HFFc6 (cell line): ENCODE results near the gene TMEM183A. TPM values are rescaled to one million over a fixed set of nuclear protein-coding genes. Genes with fewer than 3 reads are reported as not detected.

Experiments
- DNase-seq: peaks from one replicate; pipeline ENCODE4 v3.0.0-alpha.2; 2018
- H3K27ac Mint-ChIP-seq: 2 replicates; pipeline ENCODE4 v1.8.0; 2020; ENCODE audit warnings: mild to moderate bottlenecking, mixed read lengths
- H3K27me3 Mint-ChIP-seq: 2 replicates; pipeline ENCODE4 v1.8.0; 2021; ENCODE audit warnings: mild to moderate bottlenecking, moderate library complexity, mixed read lengths; ENCODE audit not compliant: insufficient read depth
- H3K36me3 Mint-ChIP-seq: 2 replicates; pipeline ENCODE4 v1.8.0; 2021; ENCODE audit warnings: low read depth, mixed read lengths
- H3K4me1 Mint-ChIP-seq: 2 replicates; pipeline ENCODE4 v1.8.0; 2020; ENCODE audit warnings: low read depth, mixed read lengths
- H3K4me3 Mint-ChIP-seq: 2 replicates; pipeline ENCODE4 v1.8.0; 2020; ENCODE audit warnings: mild to moderate bottlenecking, moderate library complexity, mixed read lengths
- H3K9me3 Mint-ChIP-seq: 2 replicates; pipeline ENCODE4 v1.8.0; 2020; ENCODE audit warnings: mild to moderate bottlenecking, mixed read lengths
- total RNA-seq, 6 experiments: library from RNA; stranded (reverse); fragmentation: NEBNext Ultra II Directional; extraction: Animal tissue kit (Norgen Biotek cat#: 25700); gene quantifications; 2 replicates in 1 of 6; 3 replicates in 5 of 6; pipeline ENCODE4 v1.2.3, GENCODE V29; 2021
- TF ChIP-seq, protein P1 (sequence below): fragments of 200-600 bp; sonication (generic); IDR thresholded peaks from 2 replicates; pipeline ENCODE4 v1.5.0; 2021; ENCODE audit warnings: antibody characterized with exemption, mild to moderate bottlenecking

TMEM183A gene
- total RNA-seq, 6 experiments from 2014 or later: 38.6 to 50.6 (median 45.1) TPM

DNA sequence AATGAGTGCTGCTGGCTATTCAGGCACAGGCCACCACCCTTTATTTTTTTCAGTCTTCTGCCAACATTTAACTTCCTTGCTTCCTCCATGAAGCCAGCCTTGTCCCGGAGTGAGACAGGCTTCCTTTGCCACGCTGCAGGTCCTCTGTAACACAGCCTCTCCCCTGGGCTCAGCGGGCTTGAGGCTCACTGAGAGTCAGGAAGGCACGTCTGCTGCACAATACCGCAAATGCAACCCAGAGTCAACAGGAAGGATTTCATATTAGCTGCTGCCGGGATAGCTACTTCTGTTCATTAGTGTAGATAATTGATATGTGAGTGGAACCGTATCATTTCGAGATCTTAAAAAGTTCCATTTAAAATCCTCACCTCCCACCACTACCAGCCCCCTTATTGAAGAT lies 56.1 kb downstream of the TMEM183A start:
- no peak overlapping the region for H3K27ac Mint-ChIP-seq
- H3K4me3 Mint-ChIP-seq: no peak overlapping the region
- H3K4me1 Mint-ChIP-seq: peaks cover 5% of the 10 kb centered on the region
- H3K9me3 Mint-ChIP-seq: no peaks in the 10 kb centered on the region
- H3K27me3 Mint-ChIP-seq: peaks cover 53% of the 10 kb centered on the region
- no peak for DNase-seq
- TF ChIP-seq, protein P1, sequence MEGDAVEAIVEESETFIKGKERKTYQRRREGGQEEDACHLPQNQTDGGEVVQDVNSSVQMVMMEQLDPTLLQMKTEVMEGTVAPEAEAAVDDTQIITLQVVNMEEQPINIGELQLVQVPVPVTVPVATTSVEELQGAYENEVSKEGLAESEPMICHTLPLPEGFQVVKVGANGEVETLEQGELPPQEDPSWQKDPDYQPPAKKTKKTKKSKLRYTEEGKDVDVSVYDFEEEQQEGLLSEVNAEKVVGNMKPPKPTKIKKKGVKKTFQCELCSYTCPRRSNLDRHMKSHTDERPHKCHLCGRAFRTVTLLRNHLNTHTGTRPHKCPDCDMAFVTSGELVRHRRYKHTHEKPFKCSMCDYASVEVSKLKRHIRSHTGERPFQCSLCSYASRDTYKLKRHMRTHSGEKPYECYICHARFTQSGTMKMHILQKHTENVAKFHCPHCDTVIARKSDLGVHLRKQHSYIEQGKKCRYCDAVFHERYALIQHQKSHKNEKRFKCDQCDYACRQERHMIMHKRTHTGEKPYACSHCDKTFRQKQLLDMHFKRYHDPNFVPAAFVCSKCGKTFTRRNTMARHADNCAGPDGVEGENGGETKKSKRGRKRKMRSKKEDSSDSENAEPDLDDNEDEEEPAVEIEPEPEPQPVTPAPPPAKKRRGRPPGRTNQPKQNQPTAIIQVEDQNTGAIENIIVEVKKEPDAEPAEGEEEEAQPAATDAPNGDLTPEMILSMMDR: no peak
- H3K36me3 Mint-ChIP-seq: no peaks in the 10 kb centered on the region

DNA sequence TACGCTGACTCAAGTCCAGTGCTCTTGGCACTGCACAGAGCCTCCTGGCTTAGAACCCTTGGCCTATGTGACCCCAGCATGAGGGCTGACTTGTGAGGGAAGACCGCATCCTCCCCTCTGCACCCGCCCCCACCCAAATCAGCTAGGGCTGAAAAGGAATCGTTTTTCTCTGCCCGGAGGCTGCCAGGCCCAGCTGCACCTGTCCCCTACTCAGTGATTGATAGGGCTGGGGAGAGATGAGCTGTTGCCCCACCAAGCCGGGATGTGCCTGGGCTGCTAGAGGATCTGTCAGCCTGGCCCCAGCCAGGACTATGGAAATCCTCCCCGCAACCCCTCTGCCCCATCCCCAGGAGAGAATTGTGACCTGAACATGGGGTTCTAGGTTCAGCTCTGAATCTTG lies 58.0 kb downstream of the TMEM183A start:
- no peak for DNase-seq
- Mint-ChIP-seq H3K27ac (no peak overlapping the region), H3K9me3 (no peaks in the 10 kb centered on the region), H3K27me3 (peaks cover 49% of the 10 kb centered on the region), H3K4me3 (no peak overlapping the region), H3K4me1 (no peaks in the 10 kb centered on the region), H3K36me3 (no peaks in the 10 kb centered on the region)
- TF ChIP-seq, protein P1: no peak

DNA sequence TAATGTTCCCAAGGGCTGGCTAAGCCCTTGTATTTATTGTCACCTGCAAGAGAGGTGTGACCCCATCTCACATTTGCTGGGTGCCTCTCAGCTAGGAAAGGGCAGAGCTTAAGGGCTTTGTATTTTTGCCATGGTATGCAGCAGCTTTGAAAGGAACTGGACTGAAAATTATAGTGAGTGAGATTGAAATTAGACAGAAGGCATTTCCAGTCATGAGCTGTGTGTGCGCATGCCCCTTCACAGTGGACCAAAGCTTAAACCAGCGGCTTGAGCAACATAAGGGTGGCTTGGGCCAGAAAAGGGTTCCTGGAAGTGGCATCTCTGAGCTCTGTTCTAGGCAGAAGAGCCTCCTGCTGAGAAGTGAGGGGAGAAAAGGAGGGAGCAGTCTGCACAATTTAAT lies 58.8 kb downstream of the TMEM183A start:
- Mint-ChIP-seq H3K27ac (no peak overlapping the region), H3K9me3 (no peaks in the 10 kb centered on the region), H3K36me3 (no peaks in the 10 kb centered on the region), H3K27me3 (peaks cover 47% of the 10 kb centered on the region), H3K4me3 (no peak overlapping the region), H3K4me1 (no peaks in the 10 kb centered on the region)
- TF ChIP-seq, protein P1: no peak
- no peak for DNase-seq

DNA sequence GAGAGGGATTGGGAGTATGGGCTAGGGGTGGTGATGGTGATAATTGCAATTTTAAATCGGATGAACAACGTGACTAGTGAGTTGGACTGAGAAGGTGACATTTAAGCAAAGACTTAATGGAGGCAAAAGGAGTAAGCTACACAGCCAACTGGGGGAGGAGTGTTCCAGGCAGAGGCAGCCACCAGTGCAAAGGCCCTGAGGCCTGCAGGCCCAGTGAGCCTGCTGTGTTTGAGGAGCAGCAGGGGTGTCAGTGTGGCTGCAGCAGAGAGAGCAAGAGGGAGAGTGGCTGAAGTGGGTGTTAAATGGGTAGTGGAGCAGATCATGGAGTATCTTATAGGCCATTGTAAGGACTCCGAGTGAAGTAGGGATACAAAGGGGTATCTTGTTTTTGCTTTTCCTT lies 59.8 kb downstream of the TMEM183A start:
- H3K9me3 Mint-ChIP-seq: no peaks in the 10 kb centered on the region

DNA sequence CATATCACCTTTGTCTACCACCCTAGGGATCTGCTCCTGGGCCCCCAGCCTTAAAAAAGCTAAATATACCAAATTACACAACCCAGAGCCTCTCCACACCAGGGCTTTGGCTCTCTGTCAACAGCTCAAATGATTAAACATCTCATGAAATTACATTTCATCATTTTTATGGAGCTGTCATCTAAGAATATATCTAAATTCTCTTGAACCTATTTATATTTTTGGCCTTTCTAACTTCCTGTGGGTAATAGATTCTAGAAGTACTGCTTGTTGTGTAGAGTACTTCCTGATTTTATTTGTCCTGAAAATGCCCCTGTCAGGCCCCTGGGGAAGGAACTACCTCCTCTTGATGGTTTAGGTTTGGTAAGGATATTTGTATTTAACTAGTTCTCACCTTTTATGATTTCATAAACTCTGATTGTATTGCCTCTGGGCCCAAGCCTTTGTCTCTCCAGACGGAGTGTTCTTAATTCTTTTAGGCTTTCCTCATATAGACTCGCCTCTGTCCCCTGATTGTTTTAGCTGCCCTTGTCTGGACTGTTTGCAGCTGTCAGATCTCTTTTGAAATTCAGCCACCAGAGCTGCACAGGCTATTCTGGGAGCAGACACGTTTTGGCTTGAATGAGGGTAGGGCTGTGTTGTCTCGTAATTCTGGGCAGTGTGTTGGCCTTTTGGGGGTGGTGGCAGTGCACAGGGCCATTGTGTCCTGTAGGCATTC lies 62.0 kb downstream of the TMEM183A start:
- H3K4me1 Mint-ChIP-seq: peaks cover 7% of the 10 kb centered on the region; the same call in 1 of the 2 replicates
- no peaks in the 10 kb centered on the region for H3K9me3 Mint-ChIP-seq
- no peak overlapping the region for H3K4me3 Mint-ChIP-seq
- TF ChIP-seq, protein P1: no peak
- H3K27ac Mint-ChIP-seq: no peak overlapping the region
- peaks cover 41% of the 10 kb centered on the region for H3K27me3 Mint-ChIP-seq
- no peaks in the 10 kb centered on the region for H3K36me3 Mint-ChIP-seq
- DNase-seq: no peak

More for the DNA sequence above, 59.8 kb downstream of the TMEM183A start:
- no peak for DNase-seq
- H3K4me3 Mint-ChIP-seq: no peak overlapping the region
- H3K4me1 Mint-ChIP-seq: no peaks in the 10 kb centered on the region
- TF ChIP-seq, protein P1: no peak
- H3K36me3 Mint-ChIP-seq: no peaks in the 10 kb centered on the region
- peaks cover 38% of the 10 kb centered on the region for H3K27me3 Mint-ChIP-seq
- H3K27ac Mint-ChIP-seq: no peak overlapping the region
